Measurements from ENCODE around the gene CCDC171.

The CCDC171 gene

DNA sequence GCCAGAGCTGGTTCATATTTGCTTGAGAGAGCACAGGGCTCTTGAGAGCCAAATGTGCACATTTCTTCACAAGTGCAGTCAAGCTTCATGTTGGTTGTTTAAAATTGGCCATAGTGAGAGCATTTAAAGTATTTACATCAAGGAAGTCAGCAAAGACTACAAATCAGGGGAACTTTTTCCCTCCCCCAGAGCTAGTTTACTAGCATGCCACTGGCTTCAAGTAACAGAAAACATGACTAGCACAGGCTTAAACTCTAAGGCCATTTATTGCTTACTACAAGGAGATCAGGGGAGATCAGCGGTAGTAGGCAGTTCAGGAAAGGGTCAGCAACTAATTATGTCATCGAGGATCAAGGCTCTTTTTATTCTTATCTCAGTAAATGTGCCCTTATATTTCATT, 11.0 kb upstream of the CCDC171 start:
- Histone ChIP-seq H2AK5ac (ENCODE audit: low read length) (no peak overlapping the region), H3K36me3 (ENCODE audit: control insufficient read depth in 1 of 2, insufficient read depth in 2 of 2, low read length in 2 of 2) (no peaks in the 10 kb centered on the region), H3K27me3 (ENCODE audit: insufficient read depth, low read length) (no peaks in the 10 kb centered on the region), H3K9ac (ENCODE audit: low read length) (no peak overlapping the region), H3K14ac (ENCODE audit: low read length) (no peak overlapping the region), H3K4ac (ENCODE audit: low read depth, low read length) (no peak overlapping the region), H3K18ac (ENCODE audit: low read length) (no peak overlapping the region), H4K12ac (ENCODE audit: low read depth, low read length) (no peak overlapping the region), H3K4me2 (ENCODE audit: low read length) (no peak overlapping the region), H2BK120ac (ENCODE audit: insufficient read depth, low read length, poor library complexity) (no peak overlapping the region), H3K79me1 (ENCODE audit: low read length) (no peaks in the 10 kb centered on the region), H2AFZ (ENCODE audit: insufficient read depth, low read length, poor library complexity) (no peak overlapping the region), H3K4me3 (ENCODE audit: low read depth, low read length) (no peak overlapping the region), H4K91ac (ENCODE audit: low read depth, low read length) (no peak overlapping the region), H3K23ac (ENCODE audit: low read length) (no peak overlapping the region), H3K9me3 (ENCODE audit: insufficient read depth, low read depth, low read length) (peaks cover 1% of the 10 kb centered on the region), H2BK12ac (ENCODE audit: low read length) (no peak overlapping the region), H2BK5ac (ENCODE audit: low read depth, low read length, poor library complexity) (no peak overlapping the region), H3K79me2 (ENCODE audit: control insufficient read depth, insufficient read depth, low read length, poor library complexity) (no peaks in the 10 kb centered on the region), H3K27ac (ENCODE audit: low read depth, low read length) (no peak overlapping the region), H4K8ac (ENCODE audit: low read depth, low read length) (no peak overlapping the region), H3K4me1 (ENCODE audit: control insufficient read depth in 1 of 2, insufficient read depth in 2 of 2, low read length in 2 of 2) (no peaks in the 10 kb centered on the region)
- no CpG with 5 or more reads among the region's 2 CpGs for WGBS (ENCODE audit: extremely low coverage, insufficient coverage, insufficient read length)
- no peak for DNase-seq

DNA sequence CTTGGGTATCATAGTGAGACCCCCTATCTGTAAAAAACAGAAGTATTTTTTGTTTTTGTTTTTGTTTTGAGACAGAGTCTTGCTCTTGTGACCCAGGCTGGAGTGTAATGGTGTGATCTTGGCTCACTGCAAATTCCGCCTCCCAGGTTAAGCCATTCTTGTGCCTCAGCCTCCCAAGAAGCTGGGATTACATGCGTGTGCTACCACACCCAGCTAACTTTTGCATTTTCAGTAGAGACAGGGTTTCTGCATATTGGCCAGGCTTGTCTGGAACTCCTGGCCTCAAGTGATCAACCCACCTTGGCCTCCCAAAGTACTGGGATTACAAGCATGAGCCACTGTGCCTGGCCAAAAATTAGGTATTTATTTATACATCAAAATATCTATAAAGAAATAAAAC, 10.2 kb upstream of the CCDC171 start:
- Histone ChIP-seq H3K27ac (ENCODE audit: low read depth, low read length) (no peak overlapping the region), H3K4me3 (ENCODE audit: low read depth, low read length) (no peak overlapping the region), H3K27me3 (ENCODE audit: insufficient read depth, low read length) (no peaks in the 10 kb centered on the region), H2AFZ (ENCODE audit: insufficient read depth, low read length, poor library complexity) (no peak overlapping the region), H2BK120ac (ENCODE audit: insufficient read depth, low read length, poor library complexity) (no peak overlapping the region), H3K4me2 (ENCODE audit: low read length) (no peak overlapping the region), H4K91ac (ENCODE audit: low read depth, low read length) (no peak overlapping the region), H2AK5ac (ENCODE audit: low read length) (no peak overlapping the region), H3K9ac (ENCODE audit: low read length) (no peak overlapping the region), H3K18ac (ENCODE audit: low read length) (no peak overlapping the region), H3K14ac (ENCODE audit: low read length) (no peak overlapping the region), H2BK12ac (ENCODE audit: low read length) (no peak overlapping the region), H3K23ac (ENCODE audit: low read length) (no peak overlapping the region), H3K79me2 (ENCODE audit: control insufficient read depth, insufficient read depth, low read length, poor library complexity) (no peaks in the 10 kb centered on the region), H4K8ac (ENCODE audit: low read depth, low read length) (no peak overlapping the region), H3K36me3 (ENCODE audit: control insufficient read depth in 1 of 2, insufficient read depth in 2 of 2, low read length in 2 of 2) (no peaks in the 10 kb centered on the region), H3K4me1 (ENCODE audit: control insufficient read depth in 1 of 2, insufficient read depth in 2 of 2, low read length in 2 of 2) (no peaks in the 10 kb centered on the region), H2BK5ac (ENCODE audit: low read depth, low read length, poor library complexity) (no peak overlapping the region), H3K4ac (ENCODE audit: low read depth, low read length) (no peak overlapping the region), H4K12ac (ENCODE audit: low read depth, low read length) (no peak overlapping the region), H3K79me1 (ENCODE audit: low read length) (no peaks in the 10 kb centered on the region), H3K9me3 (ENCODE audit: insufficient read depth, low read depth, low read length) (peaks cover 1% of the 10 kb centered on the region)
- WGBS (ENCODE audit: extremely low coverage, insufficient coverage, insufficient read length): no CpG with 5 or more reads among the region's 2 CpGs
- no peak for DNase-seq

DNA sequence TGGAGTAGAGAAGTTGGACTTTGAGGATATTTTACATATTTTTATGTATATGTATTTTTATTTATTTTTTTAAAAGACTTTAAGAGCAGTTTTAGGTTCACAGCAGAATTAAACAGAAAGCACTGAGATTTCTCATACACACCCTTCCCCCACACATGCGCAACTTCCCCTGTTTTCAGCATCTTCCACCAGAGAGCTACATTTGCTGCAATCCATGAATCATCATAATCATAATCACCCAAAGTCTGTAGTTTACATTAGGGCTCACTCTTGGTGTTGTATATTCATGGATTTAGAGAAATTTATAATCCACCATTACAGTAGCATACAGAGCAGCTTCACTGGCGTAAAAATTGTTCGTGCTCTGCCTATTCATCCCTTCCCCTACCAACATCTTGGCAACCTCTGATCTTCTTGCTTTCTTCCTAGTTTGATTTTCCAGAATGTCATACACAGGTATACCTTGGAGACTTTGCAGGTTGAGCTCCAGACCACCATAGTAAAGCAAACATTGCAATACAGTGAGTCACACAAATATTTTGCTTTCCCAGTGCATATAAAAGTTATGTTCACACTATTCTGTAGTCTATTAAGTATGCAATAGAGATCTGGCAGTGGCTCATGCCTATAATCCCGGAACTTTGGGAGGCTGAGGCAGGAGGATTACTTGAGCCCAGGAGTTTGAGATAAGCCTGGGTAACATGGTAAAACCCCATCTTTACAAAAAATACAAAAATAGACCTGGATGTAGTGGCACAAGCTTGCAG, 9.6 kb upstream of the CCDC171 start:
- no CpG with 5 or more reads among the region's 4 CpGs for whole genome bisulfite sequencing (ENCODE audit: extremely low coverage, insufficient coverage, insufficient read length)
- H3K18ac ChIP-seq (ENCODE audit: low read length): no peak overlapping the region

DNA sequence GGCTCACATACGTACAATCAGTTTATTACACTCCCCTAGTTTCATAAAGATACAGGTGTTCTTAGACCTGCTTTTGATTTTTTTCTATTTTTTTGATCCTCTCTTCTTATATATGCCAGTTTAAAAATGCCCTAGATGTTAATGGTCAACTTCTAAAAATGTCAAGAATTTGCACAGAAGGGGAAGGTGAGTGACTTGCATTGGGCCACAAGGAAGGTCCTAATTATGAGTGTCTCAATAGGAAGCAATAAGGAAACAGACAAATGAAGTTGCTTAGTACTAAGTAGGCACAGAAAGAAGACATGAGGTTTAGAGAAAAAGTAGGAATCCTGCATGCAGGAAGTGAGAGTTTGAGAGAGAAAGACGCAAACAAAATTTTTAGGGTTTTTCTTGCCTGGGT, 3.2 kb upstream of the CCDC171 start:
- Histone ChIP-seq H3K79me1 (ENCODE audit: low read length) (peaks cover 8% of the 10 kb centered on the region), H3K9ac (ENCODE audit: low read length) (no peak overlapping the region), H3K18ac (ENCODE audit: low read length) (no peak overlapping the region), H2BK5ac (ENCODE audit: low read depth, low read length, poor library complexity) (no peak overlapping the region), H4K8ac (ENCODE audit: low read depth, low read length) (no peak overlapping the region), H3K23ac (ENCODE audit: low read length) (no peak overlapping the region), H3K9me3 (ENCODE audit: insufficient read depth, low read depth, low read length) (no peaks in the 10 kb centered on the region), H3K4me1 (ENCODE audit: control insufficient read depth in 1 of 2, insufficient read depth in 2 of 2, low read length in 2 of 2) (peaks cover 0 to 3% of the 10 kb centered on the region in 2 experiments), H3K4ac (ENCODE audit: low read depth, low read length) (no peak overlapping the region), H3K4me2 (ENCODE audit: low read length) (no peak overlapping the region), H2AFZ (ENCODE audit: insufficient read depth, low read length, poor library complexity) (no peak overlapping the region), H3K79me2 (ENCODE audit: control insufficient read depth, insufficient read depth, low read length, poor library complexity) (no peaks in the 10 kb centered on the region), H3K4me3 (ENCODE audit: low read depth, low read length) (no peak overlapping the region), H4K12ac (ENCODE audit: low read depth, low read length) (no peak overlapping the region), H2BK120ac (ENCODE audit: insufficient read depth, low read length, poor library complexity) (no peak overlapping the region), H3K27me3 (ENCODE audit: insufficient read depth, low read length) (no peaks in the 10 kb centered on the region), H3K36me3 (ENCODE audit: control insufficient read depth in 1 of 2, insufficient read depth in 2 of 2, low read length in 2 of 2) (no peaks in the 10 kb centered on the region), H2AK5ac (ENCODE audit: low read length) (no peak overlapping the region), H3K27ac (ENCODE audit: low read depth, low read length) (no peak overlapping the region), H2BK12ac (ENCODE audit: low read length) (no peak overlapping the region), H3K14ac (ENCODE audit: low read length) (no peak overlapping the region), H4K91ac (ENCODE audit: low read depth, low read length) (no peak overlapping the region)
- no peak for DNase-seq
- WGBS (ENCODE audit: extremely low coverage, insufficient coverage, insufficient read length): no CpG with 5 or more reads among the region's 2 CpGs

More for the DNA sequence above, 9.6 kb upstream of the CCDC171 start:
- Histone ChIP-seq H4K12ac (ENCODE audit: low read depth, low read length) (no peak overlapping the region), H3K4me3 (ENCODE audit: low read depth, low read length) (no peak overlapping the region), H3K4me1 (ENCODE audit: control insufficient read depth in 1 of 2, insufficient read depth in 2 of 2, low read length in 2 of 2) (no peaks in the 10 kb centered on the region), H2AFZ (ENCODE audit: insufficient read depth, low read length, poor library complexity) (no peak overlapping the region), H4K8ac (ENCODE audit: low read depth, low read length) (no peak overlapping the region), H2BK120ac (ENCODE audit: insufficient read depth, low read length, poor library complexity) (no peak overlapping the region), H3K36me3 (ENCODE audit: control insufficient read depth in 1 of 2, insufficient read depth in 2 of 2, low read length in 2 of 2) (no peaks in the 10 kb centered on the region), H3K9ac (ENCODE audit: low read length) (no peak overlapping the region), H3K79me2 (ENCODE audit: control insufficient read depth, insufficient read depth, low read length, poor library complexity) (no peaks in the 10 kb centered on the region), H3K14ac (ENCODE audit: low read length) (no peak overlapping the region), H3K9me3 (ENCODE audit: insufficient read depth, low read depth, low read length) (peaks cover 1% of the 10 kb centered on the region), H4K91ac (ENCODE audit: low read depth, low read length) (no peak overlapping the region), H2AK5ac (ENCODE audit: low read length) (no peak overlapping the region), H3K23ac (ENCODE audit: low read length) (no peak overlapping the region), H3K4ac (ENCODE audit: low read depth, low read length) (no peak overlapping the region), H3K27ac (ENCODE audit: low read depth, low read length) (no peak overlapping the region), H2BK5ac (ENCODE audit: low read depth, low read length, poor library complexity) (no peak overlapping the region), H2BK12ac (ENCODE audit: low read length) (no peak overlapping the region), H3K79me1 (ENCODE audit: low read length) (no peaks in the 10 kb centered on the region), H3K4me2 (ENCODE audit: low read length) (no peak overlapping the region), H3K27me3 (ENCODE audit: insufficient read depth, low read length) (no peaks in the 10 kb centered on the region)
- no peak for DNase-seq
